Trophoblast cell (in vitro differentiated cells and primary cell): ENCODE results near the gene TUBA8. TPM values are rescaled to one million over a fixed set of nuclear protein-coding genes. Genes with fewer than 3 reads are reported as not detected.
"Not testable (repeated sequence)": the region's sequence is repeated elsewhere in the genome, so short reads cannot be mapped to it uniquely, and the experiment has no call there.

Source experiments
- DNase-seq, 2 donors: peaks; one replicate each; pipeline ENCODE4 v3.0.0-alpha.2; 2016
- H2AFZ ChIP-seq: 2 replicates; pipeline ENCODE4 v1.6.1; 2013; ENCODE audit warnings: low read length, moderate library complexity, mild to moderate bottlenecking; ENCODE audit not compliant: insufficient read depth, poor library complexity
- H2AK5ac ChIP-seq: 2 replicates; pipeline ENCODE4 v1.6.1; 2013; ENCODE audit warnings: mild to moderate bottlenecking, low read length
- H2BK120ac ChIP-seq: 2 replicates; pipeline ENCODE4 v1.6.1; 2013; ENCODE audit warnings: low read length, mild to moderate bottlenecking, moderate library complexity; ENCODE audit not compliant: insufficient read depth, poor library complexity
- H2BK12ac ChIP-seq: 2 replicates; pipeline ENCODE4 v1.6.1; 2013; ENCODE audit warnings: mild to moderate bottlenecking, low read length, moderate library complexity
- H2BK5ac ChIP-seq: 2 replicates; pipeline ENCODE4 v1.6.1; 2013; ENCODE audit warnings: low read length, low read depth, moderate library complexity, mild to moderate bottlenecking; ENCODE audit not compliant: poor library complexity
- H3K14ac ChIP-seq: 2 replicates; pipeline ENCODE4 v1.6.1; 2013; ENCODE audit warnings: mild to moderate bottlenecking, low read length
- H3K18ac ChIP-seq: 2 replicates; pipeline ENCODE4 v1.6.1; 2013; ENCODE audit warnings: mild to moderate bottlenecking, low read length
- H3K23ac ChIP-seq: 2 replicates; pipeline ENCODE4 v1.6.1; 2013; ENCODE audit warnings: low read length
- H3K27ac ChIP-seq: 2 replicates; pipeline ENCODE4 v1.5.1; 2013; ENCODE audit warnings: low read depth, mild to moderate bottlenecking, inconsistent platforms, low read length, moderate library complexity
- H3K27me3 ChIP-seq: 2 replicates; pipeline ENCODE4 v1.6.1; 2013; ENCODE audit warnings: inconsistent platforms, mild to moderate bottlenecking, low read length, moderate library complexity; ENCODE audit not compliant: insufficient read depth
- H3K36me3 ChIP-seq, 2 experiments: 1 replicate in 1 of 2; 2 replicates in 1 of 2; pipeline ENCODE4 v1.6.1; 2013; ENCODE audit warnings: low read length in 2 of 2, mild to moderate bottlenecking in 2 of 2, moderate library complexity in 1 of 2; ENCODE audit not compliant: insufficient read depth in 2 of 2, control insufficient read depth in 1 of 2
- H3K4ac ChIP-seq: 2 replicates; pipeline ENCODE4 v1.6.1; 2013; ENCODE audit warnings: low read depth, mild to moderate bottlenecking, low read length, moderate library complexity
- H3K4me1 ChIP-seq, 2 experiments: 1 replicate in 1 of 2; 2 replicates in 1 of 2; pipeline ENCODE4 v1.6.1; 2013; ENCODE audit warnings: low read length in 2 of 2, mild to moderate bottlenecking in 2 of 2, moderate library complexity in 1 of 2; ENCODE audit not compliant: insufficient read depth in 2 of 2, control insufficient read depth in 1 of 2
- H3K4me2 ChIP-seq: 2 replicates; pipeline ENCODE4 v1.6.1; 2013; ENCODE audit warnings: inconsistent platforms, mild to moderate bottlenecking, low read length, moderate library complexity
- H3K4me3 ChIP-seq: 2 replicates; pipeline ENCODE4 v1.5.1; 2013; ENCODE audit warnings: mild to moderate bottlenecking, low read depth, low read length, inconsistent platforms
- H3K79me1 ChIP-seq: one replicate; pipeline ENCODE4 v1.6.1; 2013; ENCODE audit warnings: low read length
- H3K79me2 ChIP-seq: 2 replicates; pipeline ENCODE4 v1.6.1; 2013; ENCODE audit warnings: low read length, mild to moderate bottlenecking; ENCODE audit not compliant: control insufficient read depth, insufficient read depth, poor library complexity
- H3K9ac ChIP-seq: 2 replicates; pipeline ENCODE4 v1.6.1; 2013; ENCODE audit warnings: mild to moderate bottlenecking, low read length
- H3K9me3 ChIP-seq: 2 replicates; pipeline ENCODE4 v1.6.1; 2013; ENCODE audit warnings: low read depth, mild to moderate bottlenecking, control low read depth, inconsistent platforms, low read length; ENCODE audit not compliant: insufficient read depth
- H4K12ac ChIP-seq: 2 replicates; pipeline ENCODE4 v1.6.1; 2013; ENCODE audit warnings: low read depth, mild to moderate bottlenecking, low read length, moderate library complexity
- H4K8ac ChIP-seq: 2 replicates; pipeline ENCODE4 v1.6.1; 2013; ENCODE audit warnings: low read depth, mild to moderate bottlenecking, low read length, moderate library complexity
- H4K91ac ChIP-seq: one replicate; pipeline ENCODE4 v1.6.1; 2013; ENCODE audit warnings: low read depth, mild to moderate bottlenecking, low read length, moderate library complexity
- WGBS: extraction: QIAGEN DNeasy Blood & Tissue Kit; methylation state at CpG from one replicate; pipeline ENCODE4 v1.1.7; 2013; ENCODE audit warnings: missing lambda C conversion rate; ENCODE audit not compliant: insufficient read length, insufficient coverage; ENCODE audit errors: extremely low coverage; 5-methylcytosine and 5-hydroxymethylcytosine counted together
- polyA plus RNA-seq: library from polyadenylated mRNA; stranded (reverse); fragments of 200-250 nt; gene quantifications from 2 replicates; pipeline ENCODE4 v1.2.3, GENCODE V29; 2013

The TUBA8 gene
- 0.74 and 0.76 TPM in 2 replicates for polyA plus RNA-seq

- H3K4ac ChIP-seq: no peak within 1 kb of the TSS
- DNase-seq: peak in 1 of 2 donors; percentile 38
- H3K4me3 ChIP-seq: peak within 1 kb of the TSS; percentile 38
- H3K4me2 ChIP-seq: peak within 1 kb of the TSS; percentile 61
- H2BK120ac ChIP-seq: no peak within 1 kb of the TSS
- no peak within 1 kb of the TSS for H4K8ac ChIP-seq
- no peak within 1 kb of the TSS for H3K18ac ChIP-seq
- H2BK5ac ChIP-seq: no peak within 1 kb of the TSS
- no CpG with 5 or more reads among the region's 72 CpGs for WGBS
- H3K14ac ChIP-seq: no peak within 1 kb of the TSS
- no peak within 1 kb of the TSS for H3K23ac ChIP-seq
- H3K79me1 ChIP-seq: no peaks in the 10 kb centered on the region
- H3K27me3 ChIP-seq: peaks cover 26% of the 10 kb centered on the region
- H2BK12ac ChIP-seq: no peak within 1 kb of the TSS
- no peak within 1 kb of the TSS for H3K27ac ChIP-seq
- H3K79me2 ChIP-seq: no peaks in the 10 kb centered on the region
- H3K4me1 ChIP-seq: peaks cover 3 to 8% of the 10 kb centered on the region in 2 experiments
- H2AFZ ChIP-seq: no peak within 1 kb of the TSS
- H4K91ac ChIP-seq: no peak within 1 kb of the TSS
- no peak within 1 kb of the TSS for H2AK5ac ChIP-seq
- H3K9ac ChIP-seq: no peak within 1 kb of the TSS
- H4K12ac ChIP-seq: no peak within 1 kb of the TSS
- peaks cover 6% of the 10 kb centered on the region for H3K9me3 ChIP-seq
- no peaks in the 10 kb centered on the region for H3K36me3 ChIP-seq
Observed at GRCh38 chr22:18110194-18110953, at the start of gene TUBA8. Gene TUBA8 (plus strand): TSS chr22:18110809. CDS start chr22:18110866, 57 bp downstream.

GRCh38 chr22:18062421-18062820 lies 48.2 kb upstream of the TUBA8 start:
- H2BK12ac ChIP-seq: no peak overlapping the region
- no CpG with 5 or more reads among the region's 3 CpGs for WGBS

GRCh38 chr22:18063306-18063705 lies 47.3 kb upstream of the TUBA8 start:
- peaks cover 7 to 16% of the 10 kb centered on the region in 2 experiments for H3K4me1 ChIP-seq
- H3K27me3 ChIP-seq: no peaks in the 10 kb centered on the region
- H2AK5ac ChIP-seq: no peak overlapping the region
- no peak overlapping the region for H3K4me2 ChIP-seq
- WGBS: no CpG with 5 or more reads among the region's 7 CpGs
- H4K91ac ChIP-seq: no peak overlapping the region
- no peak overlapping the region for H3K9ac ChIP-seq
- H2AFZ ChIP-seq: no peak overlapping the region
- no peak overlapping the region for H3K14ac ChIP-seq
- H4K12ac ChIP-seq: no peak overlapping the region
- H4K8ac ChIP-seq: no peak overlapping the region
- H3K79me1 ChIP-seq: peaks cover 5% of the 10 kb centered on the region
- no peaks in the 10 kb centered on the region for H3K9me3 ChIP-seq
- no peak overlapping the region for H2BK5ac ChIP-seq
- H3K79me2 ChIP-seq: no peaks in the 10 kb centered on the region
- H3K23ac ChIP-seq: no peak overlapping the region
- H3K4me3 ChIP-seq: no peak overlapping the region
- H2BK12ac ChIP-seq: no peak overlapping the region
- no peaks in the 10 kb centered on the region for H3K36me3 ChIP-seq
- H3K18ac ChIP-seq: no peak overlapping the region
- no peak overlapping the region for H3K4ac ChIP-seq
- no peak overlapping the region for H2BK120ac ChIP-seq
- DNase-seq: peak; percentile 38 to 68
- H3K27ac ChIP-seq: no peak overlapping the region

More at GRCh38 chr22:18062421-18062820, 48.2 kb upstream of the TUBA8 start:
- H4K12ac ChIP-seq: no peak overlapping the region
- DNase-seq: peak; percentile 23 to 26
- no peak overlapping the region for H2AK5ac ChIP-seq
- H3K4me3 ChIP-seq: no peak overlapping the region
- no peaks in the 10 kb centered on the region for H3K79me2 ChIP-seq
- no peaks in the 10 kb centered on the region for H3K27me3 ChIP-seq
- no peak overlapping the region for H3K23ac ChIP-seq
- H3K9me3 ChIP-seq: no peaks in the 10 kb centered on the region
- no peak overlapping the region for H2AFZ ChIP-seq
- no peak overlapping the region for H3K27ac ChIP-seq
- no peak overlapping the region for H3K4me2 ChIP-seq
- H3K79me1 ChIP-seq: no peaks in the 10 kb centered on the region
- no peak overlapping the region for H2BK120ac ChIP-seq
- H3K4ac ChIP-seq: no peak overlapping the region
- no peak overlapping the region for H4K91ac ChIP-seq
- no peak overlapping the region for H3K18ac ChIP-seq
- H3K36me3 ChIP-seq: no peaks in the 10 kb centered on the region
- no peak overlapping the region for H2BK5ac ChIP-seq
- H3K14ac ChIP-seq: no peak overlapping the region
- H4K8ac ChIP-seq: no peak overlapping the region
- peaks cover 3 to 12% of the 10 kb centered on the region in 2 experiments for H3K4me1 ChIP-seq
- no peak overlapping the region for H3K9ac ChIP-seq

- not testable (repeated sequence) for H3K18ac ChIP-seq, H3K4me3 ChIP-seq, H2AK5ac ChIP-seq, H3K79me1 ChIP-seq, H3K36me3 ChIP-seq, H2BK120ac ChIP-seq, H3K27ac ChIP-seq, H3K14ac ChIP-seq, H2BK12ac ChIP-seq, H4K91ac ChIP-seq, H3K23ac ChIP-seq, H3K4me2 ChIP-seq, H2AFZ ChIP-seq, H3K4ac ChIP-seq, H4K12ac ChIP-seq, H4K8ac ChIP-seq, H2BK5ac ChIP-seq, H3K27me3 ChIP-seq, H3K79me2 ChIP-seq, H3K9ac ChIP-seq, H3K9me3 ChIP-seq
- H3K4me1 ChIP-seq: peaks cover 10 to 20% of the 10 kb centered on the region in 2 experiments
- DNase-seq: peak; percentile 43 to 62
- WGBS: no CpG with 5 or more reads among the region's 6 CpGs
Observed at GRCh38 chr22:18063715-18064114, 46.9 kb upstream of the TUBA8 start.
